Activated CD4-positive, alpha-beta T cell treated with anti-CD3 and anti-CD28 coated beads, Interleukin-2, amount 10 ng/mL, durations not matched to agents 7 days and 5 days (primary cell): ENCODE measurements around the gene LY6G6F. TPM values are rescaled to one million over a fixed set of nuclear protein-coding genes. Genes with fewer than 3 reads are reported as not detected.

ENCODE experiments used
- CTCF ChIA-PET: fragments of 350-600 bp; sonication (Branson Sonifier 250); formaldehyde crosslinking; loops from one replicate; lab custom pipeline; 2021; ENCODE audit warnings: antibody characterized with exemption; lab: Charles Lee
- POLR2A ChIA-PET: fragments of 350-600 bp; sonication (Branson Sonifier 250); formaldehyde crosslinking; loops from one replicate; lab custom pipeline; 2021; ENCODE audit warnings: antibody characterized with exemption; lab: Charles Lee
- DNase-seq: peaks from one replicate; pipeline ENCODE4 v3.0.0-alpha.2; 2020
- H3K27ac Mint-ChIP-seq: one replicate; pipeline ENCODE4 v1.8.0; 2021; ENCODE audit warnings: mild to moderate bottlenecking, moderate library complexity, mixed read lengths
- H3K27me3 Mint-ChIP-seq: one replicate; pipeline ENCODE4 v1.8.0; 2021; ENCODE audit warnings: mixed read lengths
- H3K36me3 Mint-ChIP-seq: one replicate; pipeline ENCODE4 v1.8.0; 2021; ENCODE audit warnings: low read depth, mixed read lengths
- H3K4me1 Mint-ChIP-seq: one replicate; pipeline ENCODE4 v1.8.0; 2021; ENCODE audit warnings: mixed read lengths
- H3K4me3 Mint-ChIP-seq: one replicate; pipeline ENCODE4 v1.8.0; 2021; ENCODE audit warnings: mild to moderate bottlenecking, moderate library complexity, mixed read lengths
- H3K9me3 Mint-ChIP-seq: one replicate; pipeline ENCODE4 v1.8.0; 2021; ENCODE audit warnings: mixed read lengths
- total RNA-seq, 2 experiments: library from RNA; stranded (reverse); gene quantifications; one replicate each; pipeline ENCODE4 v1.2.3, GENCODE V29; 2021

The LY6G6F gene
- total RNA-seq, 2 experiments from 2014 or later: not detected

DNA sequence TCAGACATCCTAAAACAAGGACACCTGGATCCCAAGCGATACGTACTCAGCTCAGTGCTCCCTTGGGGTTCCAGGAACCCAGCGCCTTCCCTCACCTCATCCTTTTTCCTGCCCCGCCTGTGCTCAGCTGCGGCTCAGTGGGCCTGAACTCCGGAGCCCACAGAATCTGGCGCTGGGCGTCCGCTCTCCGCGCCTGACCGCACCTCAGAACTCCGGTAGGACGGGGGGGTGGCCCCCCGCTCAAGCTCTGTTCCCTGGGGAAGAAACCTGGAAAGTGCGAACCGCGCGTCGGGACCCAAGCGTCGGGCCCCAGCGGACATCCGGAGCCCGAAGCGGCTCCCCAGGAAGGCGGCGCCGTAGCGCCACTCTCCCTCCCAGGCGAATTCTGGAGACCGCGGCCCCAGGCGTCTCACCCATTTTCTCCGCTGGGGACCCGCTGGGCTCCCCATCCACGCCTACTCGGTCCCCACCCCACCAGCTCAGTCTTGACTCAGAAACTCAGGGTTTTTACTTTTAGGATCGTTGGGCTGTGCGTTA lies 25.5 kb upstream of the LY6G6F start:
- Mint-ChIP-seq H3K9me3 (no peaks in the 10 kb centered on the region), H3K36me3 (peaks cover 6% of the 10 kb centered on the region), H3K4me1 (peaks cover 40% of the 10 kb centered on the region), H3K27me3 (no peaks in the 10 kb centered on the region), H3K4me3 (peak overlapping the region; percentile 72), H3K27ac (peak overlapping the region; percentile 62)
- ChIA-PET POLR2A (no interaction called here), CTCF (interaction anchor here (0.6 to 1.8 kb wide), 10 partner anchors 10 to 423 kb away, joined by 3 to 8 read pairs (median 3); partner anchors contain the start of gene DDAH2)
- peak; percentile 41 for DNase-seq

DNA sequence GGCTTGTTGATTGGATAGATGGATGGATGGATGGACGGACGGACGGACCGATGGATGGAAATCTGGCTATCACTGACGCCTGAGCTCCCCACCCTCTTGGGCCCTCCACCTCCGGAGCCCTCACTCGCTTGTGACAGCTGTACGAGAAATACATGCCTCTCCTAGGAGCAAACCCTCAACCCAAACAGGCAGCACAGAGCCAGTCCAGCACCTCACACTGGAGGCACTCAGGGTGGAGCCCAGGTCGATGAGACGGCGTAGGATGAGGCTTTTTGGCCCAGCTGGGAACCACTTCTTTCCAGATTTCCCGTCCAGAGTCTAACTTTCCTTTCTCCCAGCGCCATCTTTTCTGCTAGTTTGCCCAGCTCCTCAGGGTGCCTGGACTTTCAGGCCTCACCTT lies 23.1 kb upstream of the LY6G6F start:
- POLR2A ChIA-PET: no interaction called here
- H3K4me3 Mint-ChIP-seq: no peak overlapping the region

DNA sequence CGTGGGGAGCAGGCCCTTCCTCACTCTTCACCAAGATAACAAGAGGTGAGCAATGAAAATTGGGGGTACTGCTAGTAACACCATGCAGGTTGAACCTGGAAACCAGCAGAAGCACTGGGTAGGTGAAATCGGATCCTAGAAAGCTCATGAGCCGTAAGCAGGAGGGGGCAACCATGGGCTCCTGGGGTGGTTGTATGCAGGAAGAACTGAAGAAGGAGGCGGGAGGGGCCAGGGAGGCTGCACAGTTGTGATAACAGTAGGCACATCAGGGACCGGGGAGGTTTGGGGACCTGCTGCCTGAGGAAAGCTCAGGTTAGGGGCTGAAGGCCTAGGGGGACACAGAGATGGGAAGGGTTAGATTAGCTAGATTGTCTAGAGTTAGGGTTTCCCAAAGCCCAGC lies 20.2 kb upstream of the LY6G6F start:
- H3K9me3 Mint-ChIP-seq: no peaks in the 10 kb centered on the region
- no peak overlapping the region for H3K27ac Mint-ChIP-seq
- ChIA-PET POLR2A (no interaction called here), CTCF (interaction anchor here (0.5 kb wide), 1 partner anchor 179 kb away, joined by 3 read pairs; no protein-coding TSS in a partner anchor)
- H3K4me1 Mint-ChIP-seq: peaks cover 9% of the 10 kb centered on the region
- peaks cover 41% of the 10 kb centered on the region for H3K36me3 Mint-ChIP-seq
- H3K4me3 Mint-ChIP-seq: no peak overlapping the region
- H3K27me3 Mint-ChIP-seq: no peaks in the 10 kb centered on the region
- DNase-seq: no peak

More for the DNA sequence above, 23.1 kb upstream of the LY6G6F start:
- H3K27ac Mint-ChIP-seq: no peak overlapping the region
- H3K4me1 Mint-ChIP-seq: peaks cover 32% of the 10 kb centered on the region
- no peak for DNase-seq
- H3K9me3 Mint-ChIP-seq: no peaks in the 10 kb centered on the region
- CTCF ChIA-PET: interaction anchor here (0.6 to 1.7 kb wide), 2 partner anchors 12 to 55 kb away, joined by 3 to 4 read pairs; no protein-coding TSS in a partner anchor
- no peaks in the 10 kb centered on the region for H3K27me3 Mint-ChIP-seq
- peaks cover 23% of the 10 kb centered on the region for H3K36me3 Mint-ChIP-seq

DNA sequence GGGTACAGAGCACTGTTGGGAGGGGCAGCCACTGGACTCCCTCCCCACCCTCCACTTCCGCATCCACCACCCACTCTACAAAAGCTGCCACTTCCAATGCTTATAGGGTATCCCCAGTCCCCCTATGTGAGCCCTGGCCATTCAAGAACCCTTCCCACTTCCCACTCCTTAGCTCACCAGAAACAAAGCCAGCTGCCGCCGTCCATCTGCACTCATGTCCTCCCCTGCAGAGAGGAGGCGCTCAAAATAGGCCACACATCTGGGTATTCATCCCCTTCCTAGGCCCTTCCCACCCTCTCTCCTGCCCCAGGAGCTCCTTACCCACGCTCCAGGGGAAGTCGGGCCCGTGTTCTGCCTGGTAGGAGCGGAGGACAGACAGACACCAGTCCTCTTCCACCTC lies 19.3 kb upstream of the LY6G6F start:
- Mint-ChIP-seq H3K36me3 (peaks cover 43% of the 10 kb centered on the region), H3K9me3 (no peaks in the 10 kb centered on the region), H3K4me1 (peaks cover under 1% of the 10 kb centered on the region), H3K27ac (no peak overlapping the region), H3K4me3 (no peak overlapping the region), H3K27me3 (no peaks in the 10 kb centered on the region)
- ChIA-PET POLR2A (no interaction called here), CTCF (interaction anchor here (0.5 to 1.2 kb wide), 4 partner anchors 9 to 178 kb away, joined by 3 read pairs; no protein-coding TSS in a partner anchor)
- no peak for DNase-seq

DNA sequence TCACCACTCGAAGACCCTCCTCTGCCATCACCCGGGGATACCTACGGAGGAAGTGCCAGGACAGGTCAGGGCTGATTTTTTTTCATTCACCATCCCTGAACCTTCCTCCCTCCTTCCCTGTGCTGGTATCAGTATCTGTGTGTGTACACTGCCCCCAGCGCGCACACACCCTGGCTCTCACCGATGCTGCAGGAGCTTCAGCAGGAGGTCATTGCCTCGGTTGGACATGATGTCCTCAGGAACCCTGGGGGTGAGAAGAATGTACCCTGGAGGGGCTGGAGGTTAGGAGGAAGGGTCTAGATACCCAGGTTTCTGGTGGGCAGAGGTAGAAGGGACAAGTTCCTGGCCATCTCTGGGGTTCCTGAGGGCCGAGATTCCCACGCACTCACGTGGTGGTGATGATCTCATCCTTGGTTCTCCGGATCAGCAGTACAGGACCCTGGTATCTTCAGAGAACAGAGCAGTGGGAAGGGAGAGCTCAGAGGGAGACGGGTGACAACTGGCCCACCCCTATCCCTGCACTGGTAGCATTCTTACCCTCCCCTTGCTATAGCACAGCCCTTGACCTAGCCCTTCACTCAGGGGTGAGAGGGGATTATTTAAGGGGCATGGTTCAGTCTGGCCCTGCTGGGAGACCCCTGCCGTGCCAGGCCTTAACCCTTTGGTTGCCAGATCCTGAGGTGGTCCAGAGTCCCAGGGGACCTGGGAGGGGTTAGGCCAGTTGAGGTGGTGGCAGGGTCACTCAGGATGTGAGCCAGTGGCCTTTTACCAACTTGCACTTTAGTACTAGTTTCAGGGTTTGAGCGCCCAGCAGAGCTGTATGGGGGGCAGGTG lies 18.6 kb upstream of the LY6G6F start:
- H3K36me3 Mint-ChIP-seq: peaks cover 49% of the 10 kb centered on the region
- no peak overlapping the region for H3K4me3 Mint-ChIP-seq
- DNase-seq: no peak
- H3K27ac Mint-ChIP-seq: no peak overlapping the region
- no peaks in the 10 kb centered on the region for H3K9me3 Mint-ChIP-seq
- no peaks in the 10 kb centered on the region for H3K4me1 Mint-ChIP-seq
- H3K27me3 Mint-ChIP-seq: no peaks in the 10 kb centered on the region
- ChIA-PET POLR2A (no interaction called here), CTCF (interaction anchor here (0.6 to 1.5 kb wide), 4 partner anchors 9 to 82 kb away, joined by 3 to 4 read pairs (median 3); no protein-coding TSS in a partner anchor)

DNA sequence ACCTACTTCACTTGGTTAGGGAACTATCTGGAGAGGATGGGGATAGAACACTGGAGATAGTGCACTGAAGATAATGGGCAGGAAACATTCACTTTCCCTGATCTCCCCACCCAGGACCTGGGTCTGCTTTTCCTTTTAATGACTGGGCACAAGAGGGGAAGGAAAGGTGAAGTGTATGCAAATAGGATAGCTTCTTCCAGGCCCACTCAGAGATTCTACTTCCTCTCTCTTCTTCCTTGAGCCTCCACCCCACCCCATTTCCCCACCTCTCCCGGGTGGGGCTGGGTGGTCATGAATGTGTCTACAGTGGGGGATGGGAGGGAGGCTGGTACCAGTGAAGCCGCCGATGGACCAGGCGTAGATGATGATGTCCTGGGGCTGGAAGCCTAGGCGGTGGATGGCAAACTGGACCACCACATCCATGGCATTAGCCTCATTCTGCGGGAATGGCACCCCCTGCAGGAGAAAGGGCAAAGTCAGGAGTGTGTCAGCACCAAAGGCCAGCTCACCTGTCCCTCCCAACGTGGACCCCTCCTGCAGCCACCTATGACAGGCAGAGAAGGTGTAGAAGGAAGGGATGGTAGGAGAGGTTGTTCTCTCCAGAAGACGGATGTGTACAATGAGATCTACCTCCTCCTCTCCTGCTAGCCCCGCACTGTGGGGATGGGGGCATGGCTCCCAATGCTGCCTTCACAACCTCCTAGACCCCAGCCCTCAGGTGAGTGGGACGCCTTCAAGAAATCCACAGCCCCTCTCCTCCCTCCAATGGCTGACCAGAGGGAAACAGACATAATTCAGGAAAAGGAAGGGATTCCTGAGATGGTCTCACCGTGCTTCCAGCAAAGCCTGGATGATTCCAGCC lies 17.2 kb upstream of the LY6G6F start:
- H3K4me1 Mint-ChIP-seq: no peaks in the 10 kb centered on the region
- no peak overlapping the region for H3K4me3 Mint-ChIP-seq
- DNase-seq: peak; percentile 14
- no peak overlapping the region for H3K27ac Mint-ChIP-seq
- ChIA-PET POLR2A (no interaction called here), CTCF (interaction anchor here (1.0 to 1.5 kb wide), 2 partner anchors 18 to 26 kb away, joined by 3 to 4 read pairs; partner anchors contain the start of gene LY6G6D)
- H3K27me3 Mint-ChIP-seq: no peaks in the 10 kb centered on the region
- peaks cover 55% of the 10 kb centered on the region for H3K36me3 Mint-ChIP-seq
- H3K9me3 Mint-ChIP-seq: no peaks in the 10 kb centered on the region

GRCh38 chr6:31690231-31691077 lies 16.2 kb upstream of the LY6G6F start:
- no peaks in the 10 kb centered on the region for H3K9me3 Mint-ChIP-seq
- CTCF ChIA-PET: interaction anchor here (0.5 to 1.7 kb wide), 4 partner anchors 10 to 150 kb away, joined by 3 to 4 read pairs (median 4); partner anchors contain the start of genes LY6G5C and LY6G6D
- no peaks in the 10 kb centered on the region for H3K27me3 Mint-ChIP-seq
- H3K4me3 Mint-ChIP-seq: no peak overlapping the region
- peaks cover 59% of the 10 kb centered on the region for H3K36me3 Mint-ChIP-seq
- no peak for DNase-seq
- POLR2A ChIA-PET: no interaction called here
- no peaks in the 10 kb centered on the region for H3K4me1 Mint-ChIP-seq
- peak overlapping the region; percentile 2 for H3K27ac Mint-ChIP-seq

DNA sequence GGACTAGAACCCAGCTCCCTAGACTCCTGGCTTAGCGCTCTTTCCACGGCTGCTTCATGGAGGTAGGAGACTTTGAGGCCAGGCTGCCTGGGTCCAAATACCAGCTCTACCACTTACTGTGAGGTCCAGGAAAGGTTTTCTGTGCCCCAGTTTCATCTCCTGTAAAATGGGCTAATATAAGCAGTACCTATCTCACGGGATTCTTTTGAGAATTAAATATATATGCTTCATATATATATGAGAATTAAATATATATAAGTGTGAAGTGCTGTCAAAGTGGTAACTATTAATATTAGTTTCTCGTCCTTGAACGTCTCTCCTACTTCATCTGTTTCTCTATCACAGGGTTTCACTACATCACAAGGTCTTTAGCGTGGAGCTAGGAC lies 15.6 kb upstream of the LY6G6F start:
- Mint-ChIP-seq H3K27ac (no peak overlapping the region), H3K36me3 (peaks cover 55% of the 10 kb centered on the region), H3K4me3 (no peak overlapping the region), H3K4me1 (no peaks in the 10 kb centered on the region), H3K27me3 (no peaks in the 10 kb centered on the region), H3K9me3 (no peaks in the 10 kb centered on the region)
- CTCF ChIA-PET: interaction anchor here (0.5 to 1.7 kb wide), 3 partner anchors 10 to 149 kb away, joined by 3 to 4 read pairs (median 4); partner anchors contain the start of gene LY6G5C
- POLR2A ChIA-PET: no interaction called here
- no peak for DNase-seq

GRCh38 chr6:31691564-31692108 lies 15.0 kb upstream of the LY6G6F start:
- Mint-ChIP-seq H3K27ac (no peak overlapping the region), H3K4me3 (no peak overlapping the region), H3K36me3 (peaks cover 55% of the 10 kb centered on the region), H3K4me1 (no peaks in the 10 kb centered on the region), H3K27me3 (no peaks in the 10 kb centered on the region), H3K9me3 (no peaks in the 10 kb centered on the region)
- POLR2A ChIA-PET: no interaction called here
- no peak for DNase-seq
- CTCF ChIA-PET: interaction anchor here (0.5 to 1.7 kb wide), 3 partner anchors 11 to 149 kb away, joined by 3 to 4 read pairs (median 4); partner anchors contain the start of genes C6orf47 and LY6G5C

- Mint-ChIP-seq H3K9me3 (no peaks in the 10 kb centered on the region), H3K36me3 (peaks cover 55% of the 10 kb centered on the region), H3K27me3 (no peaks in the 10 kb centered on the region), H3K27ac (no peak overlapping the region), H3K4me1 (peaks cover 3% of the 10 kb centered on the region), H3K4me3 (no peak overlapping the region)
- no peak for DNase-seq
- ChIA-PET POLR2A (no interaction called here), CTCF (interaction anchor here (1.3 to 1.6 kb wide), 2 partner anchors 19 to 31 kb away, joined by 3 read pairs; partner anchors contain the start of gene C6orf47)
These were observed 14.3 kb upstream of the LY6G6F start for GRCh38 chr6:31692353-31692752.

DNA sequence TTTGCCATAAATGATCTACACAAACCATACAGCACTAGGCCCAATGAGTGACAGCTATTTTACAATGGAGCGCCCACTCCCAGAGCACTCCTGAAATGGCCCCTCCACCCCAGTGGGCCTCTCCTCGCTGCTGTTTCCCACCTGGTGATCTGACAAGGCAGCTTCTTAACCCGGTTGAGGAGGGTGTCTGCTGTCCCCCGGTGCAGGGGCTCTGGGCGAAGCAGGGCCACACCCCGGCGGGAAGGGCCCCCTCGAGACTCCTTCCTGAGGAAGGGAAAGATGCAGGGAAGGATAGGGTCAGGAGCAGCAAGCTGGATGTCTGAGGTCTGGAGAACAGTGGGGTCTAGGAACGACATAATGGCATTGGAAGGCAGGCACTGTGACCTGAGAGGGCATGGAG lies 13.8 kb upstream of the LY6G6F start:
- CTCF ChIA-PET: interaction anchor here (1.3 to 1.6 kb wide), 2 partner anchors 18 to 32 kb away, joined by 3 read pairs; partner anchors contain the start of gene C6orf47
- DNase-seq: no peak
- H3K4me3 Mint-ChIP-seq: no peak overlapping the region
- H3K27ac Mint-ChIP-seq: no peak overlapping the region
- H3K36me3 Mint-ChIP-seq: peaks cover 54% of the 10 kb centered on the region
- no peaks in the 10 kb centered on the region for H3K27me3 Mint-ChIP-seq
- peaks cover 8% of the 10 kb centered on the region for H3K4me1 Mint-ChIP-seq
- no peaks in the 10 kb centered on the region for H3K9me3 Mint-ChIP-seq
- POLR2A ChIA-PET: no interaction called here
